HCT116 (cell line): ENCODE measurements around the gene PTPN13. TPM values are rescaled to one million over a fixed set of nuclear protein-coding genes. Genes with fewer than 3 reads are reported as not detected.

Source experiments
- ATAC-seq: fragments of 200-7000 bp; cut with Tn5 transposase; 2 replicates; pipeline ENCODE4 v1.9.1; 2020; ENCODE audit warnings: mild to moderate bottlenecking, moderate library complexity
- BruUV-seq: library from RNA; stranded (reverse); fragments of 400-500 nt; replicated peaks from 2 replicates; lab custom pipeline; 2021; lab: Mats Ljungman, UMichigan
- CTCF ChIA-PET: fragments of 300-600 bp; sonication (Branson Sonifier 250); formaldehyde crosslinking; loops from one replicate; lab custom pipeline; 2021; ENCODE audit warnings: antibody characterized with exemption; lab: Charles Lee
- POLR2A ChIA-PET: fragments of 300-600, 350-600 bp; sonication (Branson Sonifier 250); formaldehyde crosslinking; loops from one replicate; lab custom pipeline; 2021; ENCODE audit warnings: antibody characterized with exemption; lab: Charles Lee
- RAD21 ChIA-PET, 2 experiments: fragments of 300-600 bp; sonication (Branson Sonifier 250); formaldehyde crosslinking; loops; one replicate each; lab custom pipeline; 2023; ENCODE audit warnings: low total read pairs in 2 of 2; ENCODE audit not compliant: uncharacterized antibody in 2 of 2, unreplicated experiment in 2 of 2, low non-redundant PET in 1 of 2; lab: Charles Lee
- DNase-seq: peaks from one replicate; pipeline ENCODE4 v3.0.0-alpha.2; 2010; ENCODE audit warnings: low read depth, low spot score
- H2AFZ ChIP-seq: fragments of 200-600 bp; shearing (Covaris generic), sonication (generic); 2 replicates; pipeline ENCODE4 v1.6.1; 2017; ENCODE audit warnings: low read depth, mixed run types, mixed read lengths, antibody characterized with exemption, low read length; ENCODE audit not compliant: poor library complexity, severe bottlenecking
- H3K27ac ChIP-seq: 2 replicates; pipeline ENCODE4 v1.5.1; 2012; ENCODE audit warnings: low read depth, low read length
- H3K27me3 ChIP-seq: fragments of 200-600 bp; sonication (generic); 2 replicates; pipeline ENCODE4 v1.6.1; 2016; ENCODE audit warnings: mixed run types, low read length, mixed read lengths; ENCODE audit not compliant: insufficient read depth
- H3K36me3 ChIP-seq, 2 experiments: fragments of 200-500 bp in 1 of 2; fragments of 200-600 bp in 1 of 2; sonication (Bioruptor generic) in 1 of 2; sonication (generic) in 1 of 2; 2 replicates each; pipeline versions ENCODE4 v1.5.1 to v1.6.1; 2014 to 2016; ENCODE audit warnings: low read length in 2 of 2, inconsistent platforms in 1 of 2, mixed read lengths in 1 of 2, mixed run types in 1 of 2; ENCODE audit not compliant: insufficient read depth in 2 of 2, control insufficient read depth in 1 of 2
- H3K4me1 ChIP-seq, 2 experiments: fragments of 200-600 bp in 1 of 2; sonication (generic) in 1 of 2; 2 replicates each; pipeline versions ENCODE4 v1.5.1 to v1.6.1; 2012 to 2017; ENCODE audit warnings: low read length in 2 of 2, inconsistent platforms in 1 of 2, mild to moderate bottlenecking in 1 of 2, mixed read lengths in 1 of 2, mixed run types in 1 of 2, moderate library complexity in 1 of 2; ENCODE audit not compliant: insufficient read depth in 2 of 2, control insufficient read depth in 1 of 2
- H3K4me2 ChIP-seq: fragments of 200-600 bp; sonication (generic); 2 replicates; pipeline ENCODE4 v1.6.1; 2017; ENCODE audit warnings: mixed run types, low read length, mixed read lengths
- H3K4me3 ChIP-seq, 2 experiments: fragments of 200-600 bp in 1 of 2; sonication (generic) in 1 of 2; replicated peaks in 1 of 2; 2 replicates each; pipeline ENCODE4 v1.5.1; 2011 to 2016; ENCODE audit warnings: low read length in 2 of 2, control low read depth in 1 of 2, low read depth in 1 of 2, mild to moderate bottlenecking in 1 of 2, mixed read lengths in 1 of 2, mixed run types in 1 of 2
- H3K79me2 ChIP-seq: fragments of 200-600 bp; sonication (generic); 2 replicates; pipeline ENCODE4 v1.6.1; 2017; ENCODE audit warnings: mild to moderate bottlenecking, mixed run types, low read length, moderate library complexity, mixed read lengths; ENCODE audit not compliant: insufficient read depth
- H3K9ac ChIP-seq: fragments of 200-600 bp; sonication (generic); 2 replicates; pipeline ENCODE4 v1.6.1; 2016; ENCODE audit warnings: low read length, mixed read lengths
- H3K9me2 ChIP-seq: fragments of 200-600 bp; sonication (generic), shearing (Covaris generic); 2 replicates; pipeline ENCODE4 v1.6.1; 2017; ENCODE audit warnings: mixed run types, mild to moderate bottlenecking, moderate library complexity; ENCODE audit not compliant: insufficient read depth
- H3K9me3 ChIP-seq, 2 experiments: fragments of 200-500 bp in 1 of 2; fragments of 200-600 bp in 1 of 2; sonication (Bioruptor generic) in 1 of 2; sonication (generic) in 1 of 2; 2 replicates each; pipeline ENCODE4 v1.6.1; 2014 to 2017; ENCODE audit warnings: low read length in 2 of 2, mixed read lengths in 2 of 2, inconsistent platforms in 1 of 2, low read depth in 1 of 2, mild to moderate bottlenecking in 1 of 2, mixed run types in 1 of 2, moderate library complexity in 1 of 2; ENCODE audit not compliant: control insufficient read depth in 1 of 2, insufficient read depth in 1 of 2
- H4K20me1 ChIP-seq: fragments of 200-600 bp; sonication (generic), shearing (Covaris generic); 2 replicates; pipeline ENCODE4 v1.6.1; 2017; ENCODE audit warnings: mixed run types, mild to moderate bottlenecking, moderate library complexity; ENCODE audit not compliant: insufficient read depth
- JUND ChIP-seq: IDR thresholded peaks from 2 replicates; pipeline ENCODE4 v1.6.1; 2012
- SIN3A ChIP-seq: IDR thresholded peaks from 2 replicates; pipeline ENCODE4 v1.6.1; 2012; ENCODE audit warnings: low read depth
- TCF7L2 ChIP-seq: IDR thresholded peaks from 2 replicates; pipeline ENCODE4 v1.7.0; 2011; ENCODE audit warnings: borderline replicate concordance, inconsistent platforms; ENCODE audit not compliant: insufficient read depth, insufficient read length; ENCODE audit errors: extremely low read depth
- intact Hi-C: fragments of 100-400 bp; cut with micrococcal nuclease; formaldehyde crosslinking; loops from 2 replicates; pipeline ENCODE4 v1.10.0; 2022
- total RNA-seq: library from RNA; stranded (reverse); gene quantifications from one replicate; pipeline ENCODE4 v1.2.1, GENCODE V29; 2021; ENCODE audit not compliant: unreplicated experiment
- TF ChIP-seq, protein P1 (sequence below), 3 experiments: fragments of 200-600 bp in 1 of 3; sonication (generic) in 1 of 3; IDR thresholded peaks in 2 of 3; conservative IDR thresholded peaks in 1 of 3; 2 replicates each; pipeline ENCODE4 v1.5.1; 2012 to 2017; ENCODE audit warnings: low read depth in 2 of 3, low read length in 2 of 3, antibody characterized with exemption in 1 of 3, borderline replicate concordance in 1 of 3, control low read depth in 1 of 3, mild to moderate bottlenecking in 1 of 3, mixed read lengths in 1 of 3, mixed run types in 1 of 3, moderate library complexity in 1 of 3; ENCODE audit not compliant: insufficient read depth in 1 of 3
- TF ChIP-seq, protein P2 (sequence below): IDR thresholded peaks from 2 replicates; pipeline ENCODE4 v1.6.1; 2011; ENCODE audit warnings: mild to moderate bottlenecking, low read length, moderate library complexity; ENCODE audit not compliant: insufficient replicate concordance; ENCODE audit errors: extremely low read depth

Gene PTPN13
- total RNA-seq, 1 experiment from 2014 or later: 14.6 TPM

DNA sequence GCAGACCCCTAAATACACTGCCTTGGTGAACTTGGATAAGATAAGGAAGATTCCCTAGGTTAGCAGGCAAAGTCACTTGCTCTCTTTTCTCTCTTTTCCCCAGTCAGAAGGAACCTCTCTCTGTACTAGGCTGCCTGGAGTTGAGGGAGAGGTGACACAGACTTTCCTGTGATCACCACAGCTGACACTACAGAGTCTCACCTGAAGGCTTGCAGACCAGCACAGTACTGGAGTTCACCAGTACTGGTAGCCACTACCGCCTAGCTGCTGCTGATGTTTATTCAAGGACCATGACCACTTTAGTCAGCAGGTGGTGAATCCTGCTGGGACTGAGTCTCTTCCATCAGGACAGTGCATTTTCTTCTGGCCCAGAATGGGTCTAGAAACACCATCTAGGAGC, 63.3 kb downstream of the PTPN13 start:
- no peak for ATAC-seq
- CTCF ChIA-PET: no interaction called here
- BruUV-seq: no TSS peak

More for the DNA sequence above, 63.3 kb downstream of the PTPN13 start:
- Histone ChIP-seq H3K4me3 (no peak overlapping the region), H2AFZ (no peak overlapping the region), H3K27me3 (no peaks in the 10 kb centered on the region), H4K20me1 (no peaks in the 10 kb centered on the region), H3K36me3 (no peaks in the 10 kb centered on the region), H3K27ac (no peak overlapping the region), H3K9me3 (no peaks in the 10 kb centered on the region), H3K9me2 (no peaks in the 10 kb centered on the region), H3K4me1 (no peaks in the 10 kb centered on the region), H3K4me2 (no peak overlapping the region), H3K9ac (no peak overlapping the region), H3K79me2 (no peaks in the 10 kb centered on the region)
- POLR2A ChIA-PET: no interaction called here
- TF ChIP-seq, protein P1, sequence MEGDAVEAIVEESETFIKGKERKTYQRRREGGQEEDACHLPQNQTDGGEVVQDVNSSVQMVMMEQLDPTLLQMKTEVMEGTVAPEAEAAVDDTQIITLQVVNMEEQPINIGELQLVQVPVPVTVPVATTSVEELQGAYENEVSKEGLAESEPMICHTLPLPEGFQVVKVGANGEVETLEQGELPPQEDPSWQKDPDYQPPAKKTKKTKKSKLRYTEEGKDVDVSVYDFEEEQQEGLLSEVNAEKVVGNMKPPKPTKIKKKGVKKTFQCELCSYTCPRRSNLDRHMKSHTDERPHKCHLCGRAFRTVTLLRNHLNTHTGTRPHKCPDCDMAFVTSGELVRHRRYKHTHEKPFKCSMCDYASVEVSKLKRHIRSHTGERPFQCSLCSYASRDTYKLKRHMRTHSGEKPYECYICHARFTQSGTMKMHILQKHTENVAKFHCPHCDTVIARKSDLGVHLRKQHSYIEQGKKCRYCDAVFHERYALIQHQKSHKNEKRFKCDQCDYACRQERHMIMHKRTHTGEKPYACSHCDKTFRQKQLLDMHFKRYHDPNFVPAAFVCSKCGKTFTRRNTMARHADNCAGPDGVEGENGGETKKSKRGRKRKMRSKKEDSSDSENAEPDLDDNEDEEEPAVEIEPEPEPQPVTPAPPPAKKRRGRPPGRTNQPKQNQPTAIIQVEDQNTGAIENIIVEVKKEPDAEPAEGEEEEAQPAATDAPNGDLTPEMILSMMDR (IDR thresholded peaks at IDR 0.05 in 2 of 3, conservative IDR thresholded peaks at IDR 0.05 in 1 of 3; ENCODE audit: borderline replicate concordance in 1 of 3, insufficient read depth in 1 of 3, low read depth in 2 of 3, low read length in 2 of 3): no peak
- no peak for TF ChIP-seq TCF7L2
- TF ChIP-seq, protein P2, sequence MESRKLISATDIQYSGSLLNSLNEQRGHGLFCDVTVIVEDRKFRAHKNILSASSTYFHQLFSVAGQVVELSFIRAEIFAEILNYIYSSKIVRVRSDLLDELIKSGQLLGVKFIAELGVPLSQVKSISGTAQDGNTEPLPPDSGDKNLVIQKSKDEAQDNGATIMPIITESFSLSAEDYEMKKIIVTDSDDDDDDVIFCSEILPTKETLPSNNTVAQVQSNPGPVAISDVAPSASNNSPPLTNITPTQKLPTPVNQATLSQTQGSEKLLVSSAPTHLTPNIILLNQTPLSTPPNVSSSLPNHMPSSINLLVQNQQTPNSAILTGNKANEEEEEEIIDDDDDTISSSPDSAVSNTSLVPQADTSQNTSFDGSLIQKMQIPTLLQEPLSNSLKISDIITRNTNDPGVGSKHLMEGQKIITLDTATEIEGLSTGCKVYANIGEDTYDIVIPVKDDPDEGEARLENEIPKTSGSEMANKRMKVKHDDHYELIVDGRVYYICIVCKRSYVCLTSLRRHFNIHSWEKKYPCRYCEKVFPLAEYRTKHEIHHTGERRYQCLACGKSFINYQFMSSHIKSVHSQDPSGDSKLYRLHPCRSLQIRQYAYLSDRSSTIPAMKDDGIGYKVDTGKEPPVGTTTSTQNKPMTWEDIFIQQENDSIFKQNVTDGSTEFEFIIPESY: no peak
- no peak for TF ChIP-seq JUND
- no peak for TF ChIP-seq SIN3A
- RAD21 ChIA-PET: no interaction called here
- intact Hi-C loops: no loop called here
- no peak for DNase-seq
